ENCODE measurements around the gene CFL2. TPM values are rescaled to one million over a fixed set of nuclear protein-coding genes. Genes with fewer than 3 reads are reported as not detected.

The CFL2 gene
- 10 to 100 TPM; 10.7 to 27.3 (median 13.9) TPM for total RNA-seq
- 16.9 TPM for total RNA-seq (2013)
- 6.6 to 46.3 (median 21.4) reads per million in 29 experiments for total RNA-seq

DNA sequence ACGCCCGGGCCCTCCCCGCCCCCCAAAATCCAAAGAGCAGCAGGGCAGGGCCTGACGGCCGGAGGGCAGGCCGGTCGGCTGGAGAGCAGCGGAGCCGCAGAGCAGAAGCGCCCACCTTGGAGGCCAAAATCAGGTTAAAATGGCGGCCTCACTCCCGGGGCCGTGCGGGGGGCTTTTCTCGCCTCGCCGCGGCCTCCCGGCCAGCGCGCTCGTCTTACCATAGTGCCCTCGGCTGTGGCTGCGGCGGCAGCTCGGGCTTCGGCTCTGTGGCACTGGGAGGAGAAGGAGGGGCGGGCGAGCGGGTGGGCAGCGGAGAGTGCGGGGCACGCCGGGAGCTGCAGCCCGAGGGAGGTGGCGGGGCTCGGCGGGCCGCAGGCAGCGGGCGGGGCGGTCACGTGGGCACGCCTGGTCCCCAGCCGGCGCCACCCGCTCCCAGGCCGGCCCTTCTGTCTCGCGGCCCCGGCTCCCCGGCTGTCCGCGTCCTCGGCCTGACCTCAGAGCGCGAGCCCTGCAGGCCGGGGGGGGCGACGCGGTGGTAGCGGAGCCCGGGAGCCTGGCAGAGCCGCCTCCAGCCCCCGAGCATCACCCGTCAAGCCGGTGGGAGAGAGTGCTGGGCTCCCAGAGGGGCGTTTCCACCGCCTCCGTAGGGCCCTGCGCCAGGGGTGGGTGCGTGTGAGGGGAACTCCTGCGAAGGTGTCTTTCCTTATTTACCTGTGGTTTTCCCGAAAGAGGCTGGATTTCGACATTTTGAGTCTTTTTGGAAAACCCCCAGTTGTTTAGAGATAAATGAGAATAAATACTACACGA is at the start of gene CFL2:
CFL2 (minus strand) TSS at position 274 of the 807 bp plus-strand sequence; CDS start at position 221, 53 bp downstream.
- Mint-ChIP-seq H3K9me3 (no peaks in the 10 kb centered on the region), H3K27ac (peak within 1 kb of the TSS; percentile 86 to 92), H3K27me3 (no peaks in the 10 kb centered on the region), H3K4me1 (peaks cover 25 to 33% (median 32%) of the 10 kb centered on the region in 3 donors), H3K36me3 (no peaks in the 10 kb centered on the region), H3K4me3 (peak within 1 kb of the TSS; percentile 88 to 92 (median 88))
- H3K9me3 ChIP-seq, result no peaks in the 10 kb centered on the region
- H3K27ac ChIP-seq (ENCODE audit: low read length), result peak within 1 kb of the TSS; percentile 72
- WGBS (ENCODE audit: insufficient coverage), result under 1% methylated on average over 63 of the region's 76 CpGs
- ChIA-PET CTCF (interaction anchor here (0.6 to 4.0 kb wide), 3 partner anchors 8 to 12 kb away, joined by 3 to 14 read pairs (median 5); no protein-coding TSS in a partner anchor), POLR2A (interaction anchor here in 1 of 2 donors (0.5 to 0.9 kb wide), 2 partner anchors 21 to 375 kb away, joined by 3 to 4 read pairs; no protein-coding TSS in a partner anchor)
- peaks cover 8 to 10% of the 10 kb centered on the region in 2 experiments for H3K4me1 ChIP-seq (ENCODE audit: control insufficient read depth in 1 of 2, extremely low read depth in 1 of 2, insufficient read depth in 2 of 2, low read length in 2 of 2)
- DNase-seq (peak in 34 of 35 experiments; percentile 45 to 88 (median 68)), ATAC-seq (replicated peaks in 1 of 4) (peak; percentile 90 to 94 (median 90))
- H3K4me3 ChIP-seq (ENCODE audit: control insufficient read depth in 1 of 2, extremely low read depth in 1 of 2, low read length in 1 of 2), result peak within 1 kb of the TSS; percentile 64 to 79
- no peaks in the 10 kb centered on the region for H3K27me3 ChIP-seq (replicated peaks in 1 of 2; ENCODE audit: control insufficient read depth in 2 of 2, extremely low read depth in 1 of 2, insufficient read depth in 2 of 2, low read length in 1 of 2)
- H3K36me3 ChIP-seq (ENCODE audit: control insufficient read depth in 2 of 2, extremely low read depth in 1 of 2, insufficient read depth in 1 of 2, low read length in 1 of 2), result peaks cover 0 to 2% of the 10 kb centered on the region in 2 donors

DNA sequence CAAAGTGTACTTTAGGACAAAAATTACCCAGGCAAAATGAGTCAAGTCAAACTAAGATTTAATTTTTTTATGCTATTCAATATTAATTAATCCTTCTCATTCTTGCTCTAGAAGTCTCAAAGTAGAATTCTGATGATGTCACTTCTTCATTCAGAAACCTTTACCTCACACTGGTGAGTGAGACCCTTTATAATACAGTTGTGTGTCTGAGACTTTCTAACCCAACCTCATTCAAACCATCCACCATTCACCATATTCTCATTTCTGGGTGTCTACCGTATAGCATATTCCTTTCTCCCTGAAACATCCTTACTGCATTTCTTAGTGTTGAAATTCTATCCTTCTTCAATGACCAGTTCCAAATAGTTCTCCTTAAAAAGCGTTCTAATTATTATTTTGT is 40.8 kb upstream of the CFL2 start:
- DNase-seq, result no peak
- H3K36me3 Mint-ChIP-seq, result peaks cover 35% of the 10 kb centered on the region
- ChIA-PET POLR2A (interaction anchor here in 1 of 2 donors (0.6 kb wide), 1 partner anchor 25 kb away, joined by 6 read pairs; no protein-coding TSS in a partner anchor), CTCF (interaction anchor here in 1 of 2 donors (0.6 kb wide), 1 partner anchor 69 kb away, joined by 3 read pairs; no protein-coding TSS in a partner anchor)
- Histone ChIP-seq H3K27ac (ENCODE audit: low read length) (no peak overlapping the region), H3K9me3 (no peaks in the 10 kb centered on the region), H3K36me3 (ENCODE audit: control insufficient read depth in 2 of 2, extremely low read depth in 1 of 2, insufficient read depth in 1 of 2, low read length in 1 of 2) (peaks cover 8 to 36% of the 10 kb centered on the region in 2 donors), H3K27me3 (replicated peaks in 1 of 2; ENCODE audit: control insufficient read depth in 2 of 2, extremely low read depth in 1 of 2, insufficient read depth in 2 of 2, low read length in 1 of 2) (no peaks in the 10 kb centered on the region), H3K4me3 (ENCODE audit: control insufficient read depth in 1 of 2, extremely low read depth in 1 of 2, low read length in 1 of 2) (no peak overlapping the region), H3K4me1 (ENCODE audit: control insufficient read depth in 1 of 2, extremely low read depth in 1 of 2, insufficient read depth in 2 of 2, low read length in 2 of 2) (no peaks in the 10 kb centered on the region)
- ATAC-seq (replicated peaks in 1 of 4), result no peak
- no peaks in the 10 kb centered on the region for H3K27me3 Mint-ChIP-seq
- H3K4me3 Mint-ChIP-seq, result no peak overlapping the region
- no peaks in the 10 kb centered on the region for H3K9me3 Mint-ChIP-seq
- no peaks in the 10 kb centered on the region for H3K4me1 Mint-ChIP-seq
- 91% methylated on average over 1 of the region's 2 CpGs for WGBS (ENCODE audit: insufficient coverage)
- H3K27ac Mint-ChIP-seq, result peak overlapping the region in 1 of 2 donors; percentile 33

DNA sequence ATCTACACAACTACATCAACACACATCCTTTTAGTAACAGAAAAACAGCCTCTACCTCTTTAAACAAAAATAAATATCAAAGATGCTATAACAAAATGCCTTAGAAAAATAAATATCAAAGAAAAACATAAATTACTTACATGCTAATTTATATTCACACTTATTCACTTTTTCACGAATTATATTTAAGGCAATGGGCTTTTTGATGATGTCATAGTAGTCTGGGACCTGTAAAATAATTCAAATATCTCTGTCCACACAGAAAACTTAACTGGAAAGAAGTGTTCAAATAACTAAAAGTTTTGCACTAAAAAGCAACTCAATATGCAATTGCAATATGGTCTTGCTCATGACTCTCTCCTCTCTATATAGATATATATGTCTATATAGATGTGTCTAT is 40.3 kb upstream of the CFL2 start:
- WGBS (ENCODE audit: insufficient coverage), result no CpG with 5 or more reads among the region's 1 CpG
- Histone ChIP-seq H3K27me3 (replicated peaks in 1 of 2; ENCODE audit: control insufficient read depth in 2 of 2, extremely low read depth in 1 of 2, insufficient read depth in 2 of 2, low read length in 1 of 2) (no peaks in the 10 kb centered on the region), H3K4me1 (ENCODE audit: control insufficient read depth in 1 of 2, extremely low read depth in 1 of 2, insufficient read depth in 2 of 2, low read length in 2 of 2) (no peaks in the 10 kb centered on the region), H3K27ac (ENCODE audit: low read length) (no peak overlapping the region), H3K36me3 (ENCODE audit: control insufficient read depth in 2 of 2, extremely low read depth in 1 of 2, insufficient read depth in 1 of 2, low read length in 1 of 2) (peaks cover 8 to 31% of the 10 kb centered on the region in 2 donors), H3K4me3 (ENCODE audit: control insufficient read depth in 1 of 2, extremely low read depth in 1 of 2, low read length in 1 of 2) (no peak overlapping the region), H3K9me3 (no peaks in the 10 kb centered on the region)
- no peaks in the 10 kb centered on the region for H3K27me3 Mint-ChIP-seq
- no peak overlapping the region for H3K4me3 Mint-ChIP-seq
- DNase-seq (no peak), ATAC-seq (replicated peaks in 1 of 4) (no peak)
- H3K36me3 Mint-ChIP-seq, result peaks cover 32% of the 10 kb centered on the region
- no peaks in the 10 kb centered on the region for H3K9me3 Mint-ChIP-seq
- POLR2A ChIA-PET, result no interaction called here
- H3K4me1 Mint-ChIP-seq, result no peaks in the 10 kb centered on the region
- H3K27ac Mint-ChIP-seq, result peak overlapping the region in 1 of 2 donors; percentile 44
- CTCF ChIA-PET, result no interaction called here

DNA sequence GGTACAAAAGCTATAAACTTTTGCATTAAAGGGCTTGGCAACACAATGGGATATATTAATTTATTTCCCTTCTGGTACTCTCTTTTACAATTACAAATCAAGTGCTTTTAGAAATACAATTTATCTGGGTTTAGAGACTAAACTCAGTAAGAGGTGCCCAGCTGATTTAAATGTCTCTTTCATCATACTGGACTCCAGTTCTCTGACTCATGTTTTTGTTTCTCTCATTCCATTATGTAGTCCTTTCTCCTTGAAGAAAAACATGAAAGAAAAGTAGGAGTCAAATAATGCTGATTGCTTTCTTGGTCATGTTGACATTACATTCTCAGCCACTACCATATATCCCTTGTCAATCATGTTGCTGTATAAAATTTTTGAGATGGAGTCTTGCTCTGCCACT is 36.3 kb upstream of the CFL2 start:
- peaks cover 0 to 1% (median 0%) of the 10 kb centered on the region in 3 donors for H3K4me1 Mint-ChIP-seq
- no peaks in the 10 kb centered on the region for H3K27me3 Mint-ChIP-seq
- H3K4me1 ChIP-seq (ENCODE audit: control insufficient read depth in 1 of 2, extremely low read depth in 1 of 2, insufficient read depth in 2 of 2, low read length in 2 of 2), result no peaks in the 10 kb centered on the region
- H3K27ac ChIP-seq (ENCODE audit: low read length), result no peak overlapping the region
- H3K4me3 Mint-ChIP-seq, result no peak overlapping the region
- no peaks in the 10 kb centered on the region for H3K9me3 Mint-ChIP-seq
- no peak for DNase-seq
- no peaks in the 10 kb centered on the region for H3K27me3 ChIP-seq (replicated peaks in 1 of 2; ENCODE audit: control insufficient read depth in 2 of 2, extremely low read depth in 1 of 2, insufficient read depth in 2 of 2, low read length in 1 of 2)
- ATAC-seq (replicated peaks in 1 of 4), result no peak
- peaks cover 0 to 11% of the 10 kb centered on the region in 2 donors for H3K36me3 ChIP-seq (ENCODE audit: control insufficient read depth in 2 of 2, extremely low read depth in 1 of 2, insufficient read depth in 1 of 2, low read length in 1 of 2)
- ChIA-PET POLR2A (no interaction called here), CTCF (no interaction called here)
- no peaks in the 10 kb centered on the region for H3K9me3 ChIP-seq
- peak overlapping the region in 1 of 2 donors; percentile 22 for H3K27ac Mint-ChIP-seq
- H3K4me3 ChIP-seq (ENCODE audit: control insufficient read depth in 1 of 2, extremely low read depth in 1 of 2, low read length in 1 of 2), result no peak overlapping the region
- H3K36me3 Mint-ChIP-seq, result peaks cover 28% of the 10 kb centered on the region

DNA sequence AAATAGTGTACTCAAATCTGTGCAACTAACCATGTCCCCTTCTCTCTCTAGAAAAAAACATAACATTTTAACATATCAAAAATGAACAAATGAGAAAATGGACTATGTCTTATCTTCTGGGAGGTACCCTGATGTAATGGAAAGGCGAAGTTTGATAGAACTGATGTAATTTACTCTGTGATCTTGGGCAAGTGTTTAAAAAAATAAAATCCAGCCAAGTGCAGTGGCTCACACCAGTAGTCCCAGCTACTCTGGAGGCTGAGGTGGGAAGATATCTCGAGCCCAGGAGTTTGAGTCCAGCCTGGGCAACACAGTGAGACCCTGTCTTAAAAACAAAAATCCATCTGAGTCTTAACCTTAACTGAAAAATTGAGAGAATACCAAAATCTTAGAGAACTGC is 35.8 kb upstream of the CFL2 start:
- H3K36me3 ChIP-seq (ENCODE audit: control insufficient read depth in 2 of 2, extremely low read depth in 1 of 2, insufficient read depth in 1 of 2, low read length in 1 of 2), result peaks cover 0 to 11% of the 10 kb centered on the region in 2 donors
- H3K27ac Mint-ChIP-seq, result peak overlapping the region in 1 of 2 donors; percentile 42
- H3K36me3 Mint-ChIP-seq, result peaks cover 24% of the 10 kb centered on the region
- H3K4me3 ChIP-seq (ENCODE audit: control insufficient read depth in 1 of 2, extremely low read depth in 1 of 2, low read length in 1 of 2), result no peak overlapping the region
- H3K27ac ChIP-seq (ENCODE audit: low read length), result no peak overlapping the region
- ATAC-seq (replicated peaks in 1 of 4) (no peak), DNase-seq (no peak)
- H3K4me3 Mint-ChIP-seq, result no peak overlapping the region
- no peaks in the 10 kb centered on the region for H3K9me3 Mint-ChIP-seq
- no peaks in the 10 kb centered on the region for H3K27me3 ChIP-seq (replicated peaks in 1 of 2; ENCODE audit: control insufficient read depth in 2 of 2, extremely low read depth in 1 of 2, insufficient read depth in 2 of 2, low read length in 1 of 2)
- H3K4me1 ChIP-seq (ENCODE audit: control insufficient read depth in 1 of 2, extremely low read depth in 1 of 2, insufficient read depth in 2 of 2, low read length in 2 of 2), result no peaks in the 10 kb centered on the region
- CTCF ChIA-PET, result interaction anchor here (0.7 to 1.4 kb wide), 2 partner anchors 62 to 77 kb away, joined by 3 to 4 read pairs; no protein-coding TSS in a partner anchor
- H3K4me1 Mint-ChIP-seq, result peaks cover 0 to 1% (median 0%) of the 10 kb centered on the region in 3 donors
- no peaks in the 10 kb centered on the region for H3K27me3 Mint-ChIP-seq
- no peaks in the 10 kb centered on the region for H3K9me3 ChIP-seq
- POLR2A ChIA-PET, result no interaction called here
- WGBS (ENCODE audit: insufficient coverage), result no CpG with 5 or more reads among the region's 2 CpGs

DNA sequence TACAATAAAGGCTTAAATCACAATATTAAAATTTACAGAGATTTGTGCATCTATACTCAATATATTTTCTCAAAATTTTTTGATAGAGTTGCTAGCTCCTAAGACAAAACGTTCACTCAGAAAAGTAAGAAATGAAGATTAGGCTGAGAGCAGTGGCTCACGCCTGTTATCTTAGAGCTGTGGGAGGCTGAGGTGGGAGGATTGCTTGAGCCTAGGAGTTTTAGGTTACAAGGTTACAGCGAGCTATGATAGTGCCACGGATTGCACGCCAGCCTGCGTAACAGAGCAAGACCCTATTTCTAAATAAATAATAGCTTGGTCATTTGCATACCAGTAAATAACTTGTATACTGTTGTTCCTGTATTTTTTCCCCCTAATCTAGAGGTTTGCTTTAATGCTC is 35.0 kb upstream of the CFL2 start:
- ChIA-PET POLR2A (interaction anchor here (0.6 kb wide), 2 partner anchors 19 to 102 kb away, joined by 3 read pairs; no protein-coding TSS in a partner anchor), CTCF (interaction anchor here (0.7 to 1.4 kb wide), 2 partner anchors 61 to 77 kb away, joined by 3 to 4 read pairs; no protein-coding TSS in a partner anchor)
- H3K27me3 Mint-ChIP-seq, result no peaks in the 10 kb centered on the region
- Histone ChIP-seq H3K36me3 (ENCODE audit: control insufficient read depth in 2 of 2, extremely low read depth in 1 of 2, insufficient read depth in 1 of 2, low read length in 1 of 2) (peaks cover 0 to 11% of the 10 kb centered on the region in 2 donors), H3K4me1 (ENCODE audit: control insufficient read depth in 1 of 2, extremely low read depth in 1 of 2, insufficient read depth in 2 of 2, low read length in 2 of 2) (no peaks in the 10 kb centered on the region), H3K27me3 (replicated peaks in 1 of 2; ENCODE audit: control insufficient read depth in 2 of 2, extremely low read depth in 1 of 2, insufficient read depth in 2 of 2, low read length in 1 of 2) (no peaks in the 10 kb centered on the region), H3K27ac (ENCODE audit: low read length) (no peak overlapping the region), H3K9me3 (no peaks in the 10 kb centered on the region), H3K4me3 (ENCODE audit: control insufficient read depth in 1 of 2, extremely low read depth in 1 of 2, low read length in 1 of 2) (no peak overlapping the region)
- ATAC-seq (replicated peaks in 1 of 4), result no peak
- peaks cover 16% of the 10 kb centered on the region for H3K36me3 Mint-ChIP-seq
- DNase-seq, result no peak
- H3K4me3 Mint-ChIP-seq, result no peak overlapping the region
- peaks cover 0 to 4% (median 0%) of the 10 kb centered on the region in 3 donors for H3K4me1 Mint-ChIP-seq
- 100% methylated on average over 2 of the region's 6 CpGs for WGBS (ENCODE audit: insufficient coverage)
- H3K9me3 Mint-ChIP-seq, result no peaks in the 10 kb centered on the region
- H3K27ac Mint-ChIP-seq, result no peak overlapping the region

All from T-cell (primary cell).